HG03175 (cell line): ENCODE data around the gene PRKCH.

Experiments used
- ATAC-seq: cut with Tn5 transposase; IDR thresholded peaks from one replicate; pipeline ENCODE4 v1.9.1; 2021; ENCODE audit warnings: mild to moderate bottlenecking, moderate library complexity; ENCODE audit not compliant: unreplicated experiment

The PRKCH gene

DNA sequence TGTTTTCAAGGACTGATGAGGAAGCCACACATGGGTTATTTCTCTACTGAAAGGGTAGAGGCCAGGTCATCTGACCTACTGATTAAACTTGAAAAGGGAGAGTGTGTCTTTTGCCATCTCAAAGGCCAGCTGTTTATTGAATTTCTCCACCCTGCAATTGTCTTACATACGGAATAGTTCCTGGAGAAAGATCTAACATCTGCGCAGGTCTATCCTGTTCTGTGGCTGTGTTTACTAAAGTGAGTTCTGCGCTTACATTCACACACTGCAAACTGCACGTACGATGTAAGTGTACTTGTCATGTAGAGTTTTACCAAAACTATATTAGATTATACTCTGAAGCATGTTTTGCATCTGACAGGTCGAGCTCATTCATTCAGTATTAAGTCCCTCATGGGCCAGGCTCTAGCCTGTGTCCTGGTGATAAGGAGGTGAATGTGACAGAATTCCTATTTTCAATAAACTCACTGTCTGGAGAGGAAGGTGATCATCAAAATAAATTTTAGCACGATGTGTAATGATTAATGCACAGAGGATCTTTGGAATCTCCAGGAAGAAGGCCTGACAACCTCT, 96.6 kb downstream of the PRKCH start:
- no peak for ATAC-seq

DNA sequence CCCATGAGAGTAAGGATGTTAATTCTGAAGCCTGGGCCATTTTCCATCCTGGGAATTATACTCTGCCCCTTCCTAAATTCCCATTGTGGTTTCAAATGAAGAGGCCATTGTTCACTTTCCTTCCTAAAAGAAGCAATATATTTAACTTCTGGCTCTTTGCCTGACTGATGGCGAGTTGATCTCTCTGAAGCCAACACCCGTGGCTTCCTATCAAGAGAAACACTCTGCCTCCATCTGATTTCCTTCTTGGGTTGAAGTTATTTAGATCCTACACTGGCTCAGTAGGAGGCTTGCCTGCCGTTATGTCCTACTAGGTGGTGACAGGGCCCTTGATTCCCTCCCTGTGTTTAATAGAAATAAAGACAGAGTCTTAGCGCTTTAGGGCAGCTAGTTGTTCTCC, 97.4 kb downstream of the PRKCH start:
- ATAC-seq, result no peak

- ATAC-seq, result no peak
These were observed 97.8 kb downstream of the PRKCH start for GRCh38 chr14:61419201-61419600.

GRCh38 chr14:61420326-61420725, 98.9 kb downstream of the PRKCH start:
- no peak for ATAC-seq

- no peak for ATAC-seq
These were observed 100.0 kb downstream of the PRKCH start for GRCh38 chr14:61421212-61421923.

DNA sequence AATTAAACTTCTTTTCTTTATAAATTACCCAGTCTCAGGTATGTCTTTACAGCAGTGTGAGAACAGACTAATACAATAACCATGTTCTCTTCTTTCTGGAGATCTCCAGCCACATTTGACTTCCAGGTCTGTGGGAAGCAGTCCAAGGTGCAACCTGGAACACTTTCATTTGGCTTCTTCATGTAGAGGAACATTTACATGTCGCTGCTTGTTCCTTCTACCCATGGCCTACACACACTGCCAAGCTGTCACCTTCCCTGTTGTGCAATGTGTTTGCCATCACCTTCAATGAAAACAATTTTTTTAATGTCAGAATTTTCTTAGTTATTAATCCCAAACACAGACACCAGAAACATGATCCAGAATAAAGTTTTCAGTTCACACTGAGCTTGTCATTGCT, 104.7 kb downstream of the PRKCH start:
- ATAC-seq, result no peak

GRCh38 chr14:61428261-61428660, 106.9 kb downstream of the PRKCH start:
- no peak for ATAC-seq

DNA sequence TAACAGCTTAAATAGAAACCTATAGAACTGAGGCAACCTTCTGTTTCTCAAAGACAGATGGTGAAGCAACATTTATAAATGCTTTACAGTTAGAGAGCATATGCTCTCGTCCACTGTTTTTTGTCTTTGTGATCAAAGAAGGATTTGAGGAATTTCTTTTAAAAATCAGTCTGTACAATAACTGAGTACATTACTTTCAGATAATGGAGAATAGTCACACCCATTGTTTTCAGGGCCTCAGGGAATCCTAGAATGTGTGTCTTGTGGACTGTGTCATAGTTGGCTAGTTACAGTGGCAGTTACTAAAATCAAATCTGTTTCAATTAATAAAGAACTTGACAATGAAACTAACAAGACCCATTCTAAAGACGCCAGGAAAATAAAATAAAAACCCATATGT, 107.9 kb downstream of the PRKCH start:
- ATAC-seq, result no peak

DNA sequence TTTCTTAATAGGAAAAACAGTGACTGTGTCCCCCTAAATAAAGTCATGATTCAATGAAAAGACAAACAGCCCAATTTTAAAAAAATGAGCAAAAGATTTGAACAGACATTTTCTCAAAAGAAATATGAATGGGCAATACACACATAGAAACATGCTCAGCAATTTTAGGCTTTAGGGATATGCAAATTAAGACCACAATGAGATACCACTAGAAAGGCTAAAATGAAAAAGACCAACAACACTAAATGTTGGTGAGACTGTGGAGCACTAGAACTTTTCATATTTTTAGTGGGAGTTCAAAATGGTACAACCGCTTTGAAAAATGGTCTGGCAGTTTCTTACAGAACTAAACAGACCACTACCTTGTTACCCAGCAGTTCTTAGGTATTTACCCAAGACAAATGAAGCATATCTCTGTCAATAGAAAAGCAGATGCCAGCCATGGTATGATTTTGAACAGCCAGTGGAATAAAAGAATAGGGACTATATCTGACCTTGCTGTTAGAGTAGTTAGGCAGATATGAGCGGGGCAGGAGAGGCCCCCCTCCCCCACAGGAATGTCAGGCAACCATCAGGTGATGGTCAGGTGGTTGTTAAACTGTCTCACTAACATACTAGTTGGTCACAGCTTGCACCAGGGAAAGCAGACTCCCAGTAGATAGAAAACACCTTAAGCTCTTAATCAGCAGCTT, 108.8 kb downstream of the PRKCH start:
- no peak for ATAC-seq

DNA sequence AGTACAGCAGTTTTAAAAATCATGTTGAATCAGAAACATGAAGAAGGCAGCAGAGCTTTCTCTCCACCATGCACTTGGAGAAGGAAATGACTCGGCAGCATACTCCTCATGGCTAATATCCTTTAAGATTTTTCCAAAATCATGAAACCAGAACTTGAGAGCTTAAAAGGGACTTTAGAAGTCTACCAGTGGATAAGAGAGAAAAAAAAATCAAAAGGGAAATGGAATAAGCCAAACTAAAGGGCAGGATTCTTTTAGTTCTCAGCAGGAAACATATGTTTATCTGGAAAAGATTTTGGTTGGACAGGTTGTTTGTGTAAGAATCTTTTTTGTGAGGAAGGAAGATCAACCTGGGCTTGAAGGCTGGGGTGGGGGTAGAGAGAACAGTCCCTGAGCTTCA, 111.8 kb downstream of the PRKCH start:
- ATAC-seq, result no peak

DNA sequence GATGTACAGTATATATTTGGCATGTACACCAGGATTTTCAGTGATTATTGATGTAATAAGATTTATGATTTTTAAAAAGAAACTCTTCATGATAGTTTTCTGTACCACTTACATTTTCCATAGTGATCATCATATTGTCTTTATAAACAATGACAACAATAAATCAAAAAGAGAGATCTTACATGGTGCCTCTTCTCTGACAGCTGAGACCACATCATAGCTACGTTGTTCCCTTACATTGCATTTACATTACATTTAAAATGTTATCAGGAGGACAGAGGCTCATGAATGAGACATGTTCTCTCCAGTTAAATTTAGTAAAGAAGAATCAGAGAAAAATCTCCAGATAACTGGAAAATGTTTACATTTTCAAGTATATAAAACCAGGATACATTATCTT, 112.4 kb downstream of the PRKCH start:
- no peak for ATAC-seq

DNA sequence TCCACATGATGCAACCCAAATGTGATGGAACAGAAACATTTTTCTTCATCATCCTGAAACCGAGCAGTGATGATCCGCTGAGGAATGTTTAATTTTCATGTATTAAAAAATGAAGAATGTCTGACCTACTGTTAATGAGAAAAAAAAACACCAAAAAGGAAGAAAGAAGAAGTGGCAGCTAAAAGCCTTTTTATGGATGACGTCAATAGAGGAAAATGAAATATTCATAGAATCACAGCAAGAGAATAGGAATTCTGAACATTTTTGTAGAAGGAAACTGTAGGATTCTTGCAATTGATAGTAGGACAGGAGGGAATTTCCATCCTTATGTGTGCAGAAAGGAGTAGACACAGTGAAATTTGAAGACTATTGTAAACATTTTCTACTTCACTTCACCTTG, 112.9 kb downstream of the PRKCH start:
- ATAC-seq, result no peak

GRCh38 chr14:61435563-61436337, 114.4 kb downstream of the PRKCH start:
- ATAC-seq, result no peak

DNA sequence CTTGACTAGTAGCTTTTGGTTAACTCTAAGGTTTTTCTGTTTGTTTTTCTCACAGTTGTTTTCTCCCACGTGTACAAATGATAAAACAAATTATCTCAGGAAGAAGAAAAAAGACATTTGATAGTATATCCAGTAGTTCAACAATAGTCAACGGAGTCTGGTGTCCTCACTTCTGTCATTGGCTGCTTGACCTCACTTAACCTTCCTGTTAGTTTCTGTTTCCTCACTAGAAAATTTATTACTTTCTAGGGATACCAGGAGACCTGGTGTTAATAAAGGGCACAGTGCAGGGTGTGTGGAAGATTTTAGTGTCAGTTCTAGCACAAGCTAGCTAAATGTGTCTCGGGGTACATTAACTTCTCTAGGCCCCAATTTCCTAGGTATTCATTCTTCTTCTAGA, 116.0 kb downstream of the PRKCH start:
- ATAC-seq, result no peak

GRCh38 chr14:61438036-61438435, 116.7 kb downstream of the PRKCH start:
- no peak for ATAC-seq

DNA sequence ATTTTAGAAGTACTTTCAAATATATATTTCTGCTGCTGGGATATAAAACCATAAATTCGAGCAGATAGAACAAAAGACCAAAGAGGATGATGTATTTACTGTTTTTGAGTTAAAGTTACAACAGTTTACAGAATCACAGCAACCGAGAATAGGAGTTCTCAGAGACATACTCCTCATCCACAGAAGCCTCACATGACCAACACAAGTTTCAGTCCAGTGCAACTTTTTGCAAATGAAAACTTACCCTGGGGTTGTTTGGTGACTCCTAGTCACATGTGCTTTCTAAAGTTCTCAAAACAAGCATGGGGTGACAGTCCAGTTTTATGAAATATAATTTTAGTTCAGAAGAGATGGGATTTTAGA, 117.1 kb downstream of the PRKCH start:
- ATAC-seq, result no peak

GRCh38 chr14:61438860-61439765, 117.7 kb downstream of the PRKCH start:
- ATAC-seq, result peak; percentile 39

- no peak for ATAC-seq
These were observed 118.5 kb downstream of the PRKCH start for GRCh38 chr14:61439779-61440418.

DNA sequence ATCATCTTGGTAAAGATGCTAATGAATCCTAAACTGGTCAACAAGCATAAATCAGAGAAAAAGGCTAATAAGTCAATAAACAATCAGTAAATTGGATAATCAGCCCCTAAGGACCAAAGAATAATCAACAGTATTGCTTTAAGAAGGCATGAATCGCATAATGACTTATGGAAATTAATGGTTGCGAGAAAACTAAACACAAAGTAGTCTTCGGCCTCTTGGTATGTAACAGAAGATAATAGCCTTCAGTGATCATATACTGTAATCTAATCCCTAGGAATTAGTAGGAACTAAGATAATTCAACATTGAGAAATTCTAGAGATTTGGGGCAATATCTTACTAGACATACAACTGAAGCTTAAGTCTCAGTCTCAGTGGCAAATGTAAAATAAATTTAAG, 122.1 kb downstream of the PRKCH start:
- no peak for ATAC-seq

DNA sequence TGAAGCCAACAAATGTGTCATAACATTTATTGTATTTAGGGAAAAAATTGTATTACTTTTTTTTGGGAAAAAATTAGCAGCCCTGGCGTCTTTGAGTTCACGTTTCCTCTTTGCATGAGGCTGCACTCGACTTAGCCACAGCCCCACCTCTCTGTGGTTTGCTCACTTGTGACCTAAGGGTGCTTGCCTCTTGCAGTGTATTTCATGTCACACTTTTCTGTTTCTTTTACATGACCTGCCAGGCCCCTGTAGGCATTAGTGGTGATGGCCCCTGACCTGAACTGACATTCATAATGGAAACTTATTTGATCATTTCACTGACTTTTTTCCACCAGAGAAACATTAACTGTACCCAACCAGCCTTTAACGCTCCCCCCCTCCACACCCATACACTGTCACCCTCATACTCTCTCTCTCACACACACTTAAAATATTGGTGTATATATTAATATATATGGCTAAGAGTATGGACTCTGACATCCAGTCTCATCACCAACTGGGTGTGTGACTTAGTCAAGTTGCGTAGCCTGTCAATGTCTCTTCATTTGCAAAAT, 122.9 kb downstream of the PRKCH start:
- peak; percentile 99 for ATAC-seq
